Thyroid gland (tissue), 4 donors: ENCODE results near the gene ESD.

Experiments used
- POLR2A ChIP-seq, 2 donors: fragments of 450-650 bp; IDR thresholded peaks; one replicate each; pipeline ENCODE4 v1.6.1; 2017; ENCODE audit warnings: antibody characterized with exemption in 2 of 2, mild to moderate bottlenecking in 2 of 2, moderate library complexity in 1 of 2
- TF ChIP-seq, protein P1 (sequence below), 6 experiments: fragments of 200-600 bp in 3 of 6; fragments of 450-650 bp in 3 of 6; sonication (generic) in 3 of 6; IDR thresholded peaks; one replicate each; pipeline ENCODE4 v1.5.1; 2016 to 2019; ENCODE audit warnings: antibody characterized with exemption in 6 of 6, mild to moderate bottlenecking in 2 of 6, inconsistent platforms in 1 of 6, moderate library complexity in 1 of 6

- TF ChIP-seq POLR2A (IDR thresholded peaks at IDR 0.05), result no peak
- TF ChIP-seq, protein P1, sequence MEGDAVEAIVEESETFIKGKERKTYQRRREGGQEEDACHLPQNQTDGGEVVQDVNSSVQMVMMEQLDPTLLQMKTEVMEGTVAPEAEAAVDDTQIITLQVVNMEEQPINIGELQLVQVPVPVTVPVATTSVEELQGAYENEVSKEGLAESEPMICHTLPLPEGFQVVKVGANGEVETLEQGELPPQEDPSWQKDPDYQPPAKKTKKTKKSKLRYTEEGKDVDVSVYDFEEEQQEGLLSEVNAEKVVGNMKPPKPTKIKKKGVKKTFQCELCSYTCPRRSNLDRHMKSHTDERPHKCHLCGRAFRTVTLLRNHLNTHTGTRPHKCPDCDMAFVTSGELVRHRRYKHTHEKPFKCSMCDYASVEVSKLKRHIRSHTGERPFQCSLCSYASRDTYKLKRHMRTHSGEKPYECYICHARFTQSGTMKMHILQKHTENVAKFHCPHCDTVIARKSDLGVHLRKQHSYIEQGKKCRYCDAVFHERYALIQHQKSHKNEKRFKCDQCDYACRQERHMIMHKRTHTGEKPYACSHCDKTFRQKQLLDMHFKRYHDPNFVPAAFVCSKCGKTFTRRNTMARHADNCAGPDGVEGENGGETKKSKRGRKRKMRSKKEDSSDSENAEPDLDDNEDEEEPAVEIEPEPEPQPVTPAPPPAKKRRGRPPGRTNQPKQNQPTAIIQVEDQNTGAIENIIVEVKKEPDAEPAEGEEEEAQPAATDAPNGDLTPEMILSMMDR (IDR thresholded peaks at IDR 0.05), result no peak
Measured at GRCh38 chr13:46846726-46847125, 49.8 kb upstream of the ESD start.
